H9 (cell line): ENCODE measurements around the gene PPP2R3B. TPM values are rescaled to one million over a fixed set of nuclear protein-coding genes. Genes with fewer than 3 reads are reported as not detected.

Experiments
- DNase-seq: peaks from one replicate; pipeline ENCODE4 v3.0.0-alpha.2; 2017
- H2AFZ ChIP-seq: one replicate; pipeline ENCODE4 v1.6.1; 2013; ENCODE audit warnings: mild to moderate bottlenecking, low read length, control low read depth, moderate library complexity
- H2AK5ac ChIP-seq: 2 replicates; pipeline ENCODE4 v1.6.1; 2013; ENCODE audit warnings: low read length, control low read depth, mixed read lengths; ENCODE audit not compliant: insufficient read length
- H2BK120ac ChIP-seq: one replicate; pipeline ENCODE4 v1.6.1; 2013; ENCODE audit warnings: low read depth, mild to moderate bottlenecking, low read length, control low read depth, inconsistent platforms; ENCODE audit not compliant: poor library complexity, severe bottlenecking
- H2BK12ac ChIP-seq: 2 replicates; pipeline ENCODE4 v1.6.1; 2013; ENCODE audit warnings: low read length, control low read depth, mixed read lengths, low read depth; ENCODE audit not compliant: insufficient read length
- H2BK15ac ChIP-seq: 2 replicates; pipeline ENCODE4 v1.6.1; 2013; ENCODE audit warnings: low read depth, low read length, control low read depth
- H2BK20ac ChIP-seq: one replicate; pipeline ENCODE4 v1.6.1; 2013; ENCODE audit warnings: low read depth, mild to moderate bottlenecking, low read length, control low read depth, inconsistent platforms; ENCODE audit not compliant: poor library complexity, severe bottlenecking
- H2BK5ac ChIP-seq: 2 replicates; pipeline ENCODE4 v1.6.1; 2013; ENCODE audit warnings: low read length, control low read depth, mixed read lengths; ENCODE audit not compliant: insufficient read length
- H3K14ac ChIP-seq: 2 replicates; pipeline ENCODE4 v1.6.1; 2013; ENCODE audit warnings: low read length, control low read depth; ENCODE audit not compliant: insufficient read depth
- H3K18ac ChIP-seq: 2 replicates; pipeline ENCODE4 v1.6.1; 2013; ENCODE audit warnings: low read depth, mild to moderate bottlenecking, mixed read lengths, low read length, control low read depth; ENCODE audit not compliant: insufficient read length
- H3K23ac ChIP-seq: 2 replicates; pipeline ENCODE4 v1.6.1; 2013; ENCODE audit warnings: low read length, control low read depth, mixed read lengths, low read depth; ENCODE audit not compliant: insufficient read length
- H3K23me2 ChIP-seq: 2 replicates; pipeline ENCODE4 v1.6.1; 2013; ENCODE audit warnings: low read depth, mild to moderate bottlenecking, mixed read lengths, low read length, control low read depth; ENCODE audit not compliant: insufficient read length, poor library complexity, severe bottlenecking
- H3K27ac ChIP-seq: 2 replicates; pipeline ENCODE4 v1.5.1; 2013; ENCODE audit warnings: low read length, control low read depth, mixed read lengths, low read depth; ENCODE audit not compliant: insufficient read length
- H3K27me3 ChIP-seq: 2 replicates; pipeline ENCODE4 v1.6.1; 2013; ENCODE audit warnings: low read length, control low read depth, inconsistent platforms; ENCODE audit not compliant: insufficient read depth
- H3K4ac ChIP-seq: 2 replicates; pipeline ENCODE4 v1.6.1; 2013; ENCODE audit warnings: low read depth, mild to moderate bottlenecking, control low read depth, inconsistent platforms, low read length, moderate library complexity
- H3K4me1 ChIP-seq: 2 replicates; pipeline ENCODE4 v1.6.1; 2013; ENCODE audit warnings: low read length, control low read depth, inconsistent platforms; ENCODE audit not compliant: insufficient read depth
- H3K4me2 ChIP-seq: 2 replicates; pipeline ENCODE4 v1.6.1; 2013; ENCODE audit warnings: low read length, control low read depth, mixed read lengths; ENCODE audit not compliant: insufficient read length, insufficient read depth
- H3K56ac ChIP-seq: 2 replicates; pipeline ENCODE4 v1.6.1; 2013; ENCODE audit warnings: low read depth, mild to moderate bottlenecking, mixed read lengths, low read length, control low read depth; ENCODE audit not compliant: insufficient read length
- H3K79me1 ChIP-seq: 2 replicates; pipeline ENCODE4 v1.6.1; 2013; ENCODE audit warnings: low read depth, mild to moderate bottlenecking, moderate library complexity, low read length, control low read depth, inconsistent platforms; ENCODE audit not compliant: insufficient read depth, poor library complexity, severe bottlenecking
- H3K79me2 ChIP-seq: 2 replicates; pipeline ENCODE4 v1.6.1; 2013; ENCODE audit warnings: low read length, control low read depth, inconsistent platforms; ENCODE audit not compliant: insufficient read depth
- H3K9ac ChIP-seq: 2 replicates; pipeline ENCODE4 v1.6.1; 2013; ENCODE audit warnings: low read length, control low read depth, mixed read lengths; ENCODE audit not compliant: insufficient read length; ENCODE audit errors: extremely low read depth
- H3K9me3 ChIP-seq: one replicate; pipeline ENCODE4 v1.6.1; 2013; ENCODE audit warnings: low read depth, low read length, inconsistent platforms; ENCODE audit not compliant: control insufficient read depth
- H3T11ph ChIP-seq: one replicate; pipeline ENCODE4 v1.6.1; 2013; ENCODE audit warnings: mild to moderate bottlenecking, low read length, control low read depth, inconsistent platforms
- H4K20me1 ChIP-seq: one replicate; pipeline ENCODE4 v1.6.1; 2013; ENCODE audit not compliant: control insufficient read depth, insufficient read length, insufficient read depth
- H4K5ac ChIP-seq: 2 replicates; pipeline ENCODE4 v1.6.1; 2013; ENCODE audit warnings: low read depth, mild to moderate bottlenecking, mixed read lengths, low read length, control low read depth; ENCODE audit not compliant: insufficient read length
- H4K8ac ChIP-seq: replicated peaks from 2 replicates; pipeline ENCODE4 v1.6.1; 2013; ENCODE audit warnings: low read length, control low read depth, mixed read lengths, low read depth; ENCODE audit not compliant: insufficient read length
- H4K91ac ChIP-seq: 2 replicates; pipeline ENCODE4 v1.6.1; 2013; ENCODE audit warnings: low read depth, mild to moderate bottlenecking, moderate library complexity, mixed read lengths, low read length, control low read depth; ENCODE audit not compliant: insufficient read length
- H3K27ac Mint-ChIP-seq, 3 experiments: 2 replicates in 2 of 3; 3 replicates in 1 of 3; pipeline ENCODE4 v1.8.0; 2020 to 2021; ENCODE audit warnings: mixed read lengths in 3 of 3, mild to moderate bottlenecking in 1 of 3, moderate library complexity in 1 of 3
- H3K27me3 Mint-ChIP-seq: 2 replicates; pipeline ENCODE4 v1.8.0; 2021; ENCODE audit warnings: low read depth, mild to moderate bottlenecking, moderate library complexity, mixed read lengths
- H3K36me3 Mint-ChIP-seq, 3 experiments: 2 replicates in 2 of 3; 3 replicates in 1 of 3; pipeline ENCODE4 v1.8.0; 2020 to 2021; ENCODE audit warnings: low read depth in 3 of 3, mixed read lengths in 3 of 3; ENCODE audit not compliant: insufficient read depth in 1 of 3
- H3K4me1 Mint-ChIP-seq, 2 experiments: 2 replicates each; pipeline ENCODE4 v1.8.0; 2020; ENCODE audit warnings: mixed read lengths in 2 of 2
- H3K4me3 Mint-ChIP-seq, 2 experiments: 2 replicates in 1 of 2; 3 replicates in 1 of 2; pipeline ENCODE4 v1.8.0; 2020 to 2021; ENCODE audit warnings: mild to moderate bottlenecking in 2 of 2, mixed read lengths in 2 of 2, moderate library complexity in 1 of 2
- H3K9me3 Mint-ChIP-seq, 2 experiments: 2 replicates in 1 of 2; 3 replicates in 1 of 2; pipeline ENCODE4 v1.8.0; 2020; ENCODE audit warnings: mild to moderate bottlenecking in 2 of 2, mixed read lengths in 2 of 2, moderate library complexity in 1 of 2
- CTCF ChIP-seq: fragments of 200-600 bp; sonication (generic); conservative IDR thresholded peaks from 3 replicates; pipeline ENCODE4 v1.8.0; 2021; ENCODE audit warnings: antibody characterized with exemption, mild to moderate bottlenecking
- WGBS: extraction: QIAGEN DNeasy Blood & Tissue Kit; methylation state at CpG from one replicate; pipeline ENCODE4 v1.1.7; 2013; ENCODE audit warnings: missing lambda C conversion rate, low lambda C conversion rate, mixed read lengths; ENCODE audit not compliant: insufficient read length; ENCODE audit errors: extremely low coverage; 5-methylcytosine and 5-hydroxymethylcytosine counted together
- total RNA-seq: library from RNA; stranded (reverse); gene quantifications from 2 replicates; pipeline ENCODE4 v1.2.1, GENCODE V29; 2021

The PPP2R3B gene
- total RNA-seq, 1 experiment from 2014 or later: 72.1 TPM

- H2AFZ ChIP-seq: no peak overlapping the region
- H3K27me3 ChIP-seq: no peaks in the 10 kb centered on the region; the same call in 1 of the 2 replicates
- peaks cover 2 to 4% of the 10 kb centered on the region in 2 experiments; a peak in 1 of 4 replicates for H3K4me1 Mint-ChIP-seq
- H3K36me3 Mint-ChIP-seq: peaks cover 0 to 5% (median 0%) of the 10 kb centered on the region in 3 experiments; a peak in 2 of 7 replicates
- no peak overlapping the region for H2BK12ac ChIP-seq
- H3K23ac ChIP-seq: no peak overlapping the region
- H2BK120ac ChIP-seq: no peak overlapping the region
- no peak overlapping the region for H2BK20ac ChIP-seq
- H3K9me3 ChIP-seq: no peaks in the 10 kb centered on the region
- no peak overlapping the region for H4K8ac ChIP-seq
- no peak overlapping the region for H3K4me3 Mint-ChIP-seq
- H4K91ac ChIP-seq: no peak overlapping the region
- H3K56ac ChIP-seq: no peak overlapping the region
- no peaks in the 10 kb centered on the region; the same call in 1 of the 2 replicates for H3K4me1 ChIP-seq
- peaks cover 2 to 8% of the 10 kb centered on the region in 2 experiments; a peak in 2 of 5 replicates for H3K9me3 Mint-ChIP-seq
- H3K79me1 ChIP-seq: no peaks in the 10 kb centered on the region
- no peak overlapping the region for H3K27ac ChIP-seq
- no peak overlapping the region for H3K9ac ChIP-seq
- peak overlapping the region in 1 of 3 experiments; percentile 67; a peak in 2 of 7 replicates for H3K27ac Mint-ChIP-seq
- H2AK5ac ChIP-seq: no peak overlapping the region
- H4K5ac ChIP-seq: no peak overlapping the region
- DNase-seq: no peak
- H3K4ac ChIP-seq: no peak overlapping the region
- no peak for TF ChIP-seq CTCF
- H4K20me1 ChIP-seq: no peaks in the 10 kb centered on the region
- H3K79me2 ChIP-seq: no peaks in the 10 kb centered on the region
- peaks cover 11% of the 10 kb centered on the region for H3K27me3 Mint-ChIP-seq
- no peaks in the 10 kb centered on the region for H3K23me2 ChIP-seq
- no CpG with 5 or more reads among the region's 40 CpGs for WGBS
- no peak overlapping the region for H3K18ac ChIP-seq
- H2BK5ac ChIP-seq: no peak overlapping the region
- H2BK15ac ChIP-seq: no peak overlapping the region
- no peak overlapping the region for H3K4me2 ChIP-seq
- no peak overlapping the region for H3K14ac ChIP-seq
- H3T11ph ChIP-seq: no peak overlapping the region
Observed at GRCh38 chrX:421646-422391, 35.1 kb upstream of the PPP2R3B start.
